Uterus (tissue), 2 donors: ENCODE results near the gene PNMA8B.
"Not testable (repeated sequence)": the region's sequence is repeated elsewhere in the genome, so short reads cannot be mapped to it uniquely, and the experiment has no call there.

Experiments
- CTCF ChIP-seq, 4 experiments: fragments of 200-600 bp in 2 of 4; fragments of 450-650 bp in 2 of 4; sonication (generic) in 2 of 4; IDR thresholded peaks; one replicate each; pipeline ENCODE4 v1.5.1; 2016 to 2019; ENCODE audit warnings: antibody characterized with exemption in 4 of 4, mild to moderate bottlenecking in 2 of 4, moderate library complexity in 1 of 4
- POLR2A ChIP-seq, 2 donors: fragments of 450-650 bp; IDR thresholded peaks; one replicate each; pipeline ENCODE4 v1.6.1; 2016; ENCODE audit warnings: antibody characterized with exemption in 2 of 2, mild to moderate bottlenecking in 1 of 2, moderate library complexity in 1 of 2

GRCh38 chr19:46526801-46527200 is 31.1 kb upstream of the PNMA8B start:
- TF ChIP-seq POLR2A, CTCF (IDR thresholded peaks at IDR 0.05): not testable (repeated sequence)
